Body of pancreas (tissue), 4 donors: ENCODE measurements around the gene LRRC4.

Source experiments
- POLR2A ChIP-seq, 3 donors: fragments of 450-650 bp; IDR thresholded peaks; one replicate each; pipeline ENCODE4 v1.6.1; 2016; ENCODE audit warnings: antibody characterized with exemption in 3 of 3, mild to moderate bottlenecking in 2 of 3
- TF ChIP-seq, protein P1 (sequence below), 7 experiments: fragments of 450-650 bp in 4 of 7; fragments of 200-600 bp in 3 of 7; sonication (generic) in 3 of 7; IDR thresholded peaks; one replicate each; pipeline ENCODE4 v1.5.1; 2016 to 2019; ENCODE audit warnings: antibody characterized with exemption in 7 of 7

DNA sequence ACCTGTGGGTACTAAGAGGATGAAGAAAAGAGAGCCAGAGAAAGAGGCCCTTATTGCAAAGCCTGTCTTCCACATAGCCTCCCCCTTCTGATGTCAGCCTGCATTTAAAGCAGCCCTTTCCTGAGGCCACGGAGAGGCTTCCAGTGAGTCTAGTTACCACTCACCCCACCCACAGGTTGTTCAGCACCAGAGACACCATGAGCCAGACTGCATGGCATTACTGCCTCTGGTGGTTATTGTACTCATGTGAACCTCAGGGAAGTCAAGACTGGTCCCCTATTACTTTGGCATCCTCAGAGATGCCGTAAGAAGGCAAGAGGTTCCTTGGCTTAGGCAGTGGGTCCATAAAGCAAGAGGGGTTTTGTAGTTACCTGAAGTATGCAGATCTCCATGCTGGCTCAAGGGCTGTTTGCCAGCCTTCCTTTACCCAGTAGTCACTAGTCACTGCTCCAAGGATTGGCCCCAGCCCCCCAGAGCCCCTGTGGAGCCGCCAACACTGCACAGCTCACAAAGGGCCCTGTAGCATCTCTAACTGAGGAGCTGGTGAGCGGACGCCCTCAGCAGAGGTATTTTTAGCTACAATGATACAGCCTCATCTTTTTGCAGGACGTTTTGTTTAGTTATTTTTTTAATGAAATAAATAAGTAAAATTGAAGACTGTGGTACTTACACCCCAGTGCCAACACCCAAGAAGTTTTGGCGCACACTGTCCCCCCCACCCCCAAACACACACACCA lies 20.7 kb downstream of the LRRC4 start:
- TF ChIP-seq, protein P1, sequence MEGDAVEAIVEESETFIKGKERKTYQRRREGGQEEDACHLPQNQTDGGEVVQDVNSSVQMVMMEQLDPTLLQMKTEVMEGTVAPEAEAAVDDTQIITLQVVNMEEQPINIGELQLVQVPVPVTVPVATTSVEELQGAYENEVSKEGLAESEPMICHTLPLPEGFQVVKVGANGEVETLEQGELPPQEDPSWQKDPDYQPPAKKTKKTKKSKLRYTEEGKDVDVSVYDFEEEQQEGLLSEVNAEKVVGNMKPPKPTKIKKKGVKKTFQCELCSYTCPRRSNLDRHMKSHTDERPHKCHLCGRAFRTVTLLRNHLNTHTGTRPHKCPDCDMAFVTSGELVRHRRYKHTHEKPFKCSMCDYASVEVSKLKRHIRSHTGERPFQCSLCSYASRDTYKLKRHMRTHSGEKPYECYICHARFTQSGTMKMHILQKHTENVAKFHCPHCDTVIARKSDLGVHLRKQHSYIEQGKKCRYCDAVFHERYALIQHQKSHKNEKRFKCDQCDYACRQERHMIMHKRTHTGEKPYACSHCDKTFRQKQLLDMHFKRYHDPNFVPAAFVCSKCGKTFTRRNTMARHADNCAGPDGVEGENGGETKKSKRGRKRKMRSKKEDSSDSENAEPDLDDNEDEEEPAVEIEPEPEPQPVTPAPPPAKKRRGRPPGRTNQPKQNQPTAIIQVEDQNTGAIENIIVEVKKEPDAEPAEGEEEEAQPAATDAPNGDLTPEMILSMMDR (IDR thresholded peaks at IDR 0.05) = no peak
- TF ChIP-seq POLR2A (IDR thresholded peaks at IDR 0.05) = no peak
